ENCODE measurements around the gene LAD1. TPM values are rescaled to one million over a fixed set of nuclear protein-coding genes. Genes with fewer than 3 reads are reported as not detected.
A peak's percentile ranks its signal among the peaks of the same experiment; 100 is the strongest.

LAD1 gene
- total RNA-seq, 1 donor from 2014 or later, result 0.43 TPM

- no peak for DNase-seq (ENCODE audit: low spot score in 2 of 2)
- Histone ChIP-seq H3K4me1 (no peaks in the 10 kb centered on the region), H3K27me3 (no peaks in the 10 kb centered on the region), H3K4me3 (no peak overlapping the region), H3K9me3 (no peaks in the 10 kb centered on the region), H3K36me3 (no peaks in the 10 kb centered on the region), H3K27ac (no peak overlapping the region)
- TF ChIP-seq CTCF (IDR thresholded peaks at IDR 0.05), result no peak
- intact Hi-C loops (cut with DNase I), result loop anchor here (5.0 kb wide), 1 partner anchor 167 kb away; no protein-coding TSS in a partner anchor
Measured at GRCh38 chr1:201345081-201345355, 54.1 kb downstream of the LAD1 start.

- no peak overlapping the region for H3K27ac ChIP-seq
- intact Hi-C loops (cut with DNase I), result loop anchor here (5.0 kb wide), 1 partner anchor 168 kb away; no protein-coding TSS in a partner anchor
Measured at GRCh38 chr1:201344206-201345080, 54.7 kb downstream of the LAD1 start.

GRCh38 chr1:201341377-201341776 is 57.7 kb downstream of the LAD1 start:
- DNase-seq (ENCODE audit: low spot score in 2 of 2), result no peak
- Histone ChIP-seq H3K9me3 (no peaks in the 10 kb centered on the region), H3K4me3 (no peak overlapping the region), H3K27ac (no peak overlapping the region), H3K27me3 (no peaks in the 10 kb centered on the region), H3K36me3 (no peaks in the 10 kb centered on the region), H3K4me1 (no peaks in the 10 kb centered on the region)
- TF ChIP-seq CTCF (IDR thresholded peaks at IDR 0.05), result no peak
- intact Hi-C loops (cut with DNase I), result no loop called here

More at GRCh38 chr1:201344206-201345080, 54.7 kb downstream of the LAD1 start:
- Histone ChIP-seq H3K4me1 (no peaks in the 10 kb centered on the region), H3K9me3 (no peaks in the 10 kb centered on the region), H3K4me3 (no peak overlapping the region), H3K27me3 (no peaks in the 10 kb centered on the region), H3K36me3 (no peaks in the 10 kb centered on the region)
- no peak for DNase-seq (ENCODE audit: low spot score in 2 of 2)
- TF ChIP-seq CTCF (IDR thresholded peaks at IDR 0.05), result no peak

GRCh38 chr1:201336711-201337450 is 62.2 kb downstream of the LAD1 start:
- H3K36me3 ChIP-seq, result no peaks in the 10 kb centered on the region
- H3K4me3 ChIP-seq, result no peak overlapping the region
- no peak overlapping the region for H3K27ac ChIP-seq
- TF ChIP-seq CTCF (IDR thresholded peaks at IDR 0.05), result no peak
- intact Hi-C loops (cut with DNase I), result no loop called here
- no peaks in the 10 kb centered on the region for H3K4me1 ChIP-seq
- no peaks in the 10 kb centered on the region for H3K27me3 ChIP-seq
- no peaks in the 10 kb centered on the region for H3K9me3 ChIP-seq
- peak in 1 of 2 donors; percentile 33 for DNase-seq (ENCODE audit: low spot score in 2 of 2)

- Histone ChIP-seq H3K9me3 (no peaks in the 10 kb centered on the region), H3K4me1 (no peaks in the 10 kb centered on the region), H3K27me3 (no peaks in the 10 kb centered on the region), H3K27ac (no peak overlapping the region), H3K36me3 (no peaks in the 10 kb centered on the region), H3K4me3 (no peak overlapping the region)
- TF ChIP-seq CTCF (IDR thresholded peaks at IDR 0.05), result no peak
- DNase-seq (ENCODE audit: low spot score in 2 of 2), result no peak
- intact Hi-C loops (cut with DNase I), result no loop called here
Measured at GRCh38 chr1:201335901-201336300, 63.2 kb downstream of the LAD1 start.

Data from ascending aorta (tissue), 2 donors.